ENCODE measurements around the gene PITPNM2.

The PITPNM2 gene

GRCh38 chr12:123102781-123103503, 47.9 kb downstream of the PITPNM2 start:
- TF ChIP-seq MAX (IDR thresholded peaks at IDR 0.05; ENCODE audit: low read depth, low read length) (no peak), POLR2A (IDR thresholded peaks at IDR 0.05; ENCODE audit: extremely low read depth, insufficient read length) (no peak), MYC (IDR thresholded peaks at IDR 0.05; ENCODE audit: low read depth, low read length) (no peak), CTCF (IDR thresholded peaks at IDR 0.05; ENCODE audit: low read depth, low read length) (no peak)
- H3K4me3 ChIP-seq (ENCODE audit: low read depth, low read length), result no peak overlapping the region
- no peak for DNase-seq (ENCODE audit: low read depth)

- no peak for DNase-seq (ENCODE audit: low read depth)
- no peak overlapping the region for H3K4me3 ChIP-seq (ENCODE audit: low read depth, low read length)
- TF ChIP-seq POLR2A (IDR thresholded peaks at IDR 0.05; ENCODE audit: extremely low read depth, insufficient read length) (no peak), MAX (IDR thresholded peaks at IDR 0.05; ENCODE audit: low read depth, low read length) (no peak), MYC (IDR thresholded peaks at IDR 0.05; ENCODE audit: low read depth, low read length) (no peak), CTCF (IDR thresholded peaks at IDR 0.05; ENCODE audit: low read depth, low read length) (no peak)
These were observed 48.5 kb downstream of the PITPNM2 start for GRCh38 chr12:123102366-123102765.

GRCh38 chr12:123101526-123101925, 49.4 kb downstream of the PITPNM2 start:
- TF ChIP-seq POLR2A (IDR thresholded peaks at IDR 0.05; ENCODE audit: extremely low read depth, insufficient read length) (no peak), CTCF (IDR thresholded peaks at IDR 0.05; ENCODE audit: low read depth, low read length) (no peak), MAX (IDR thresholded peaks at IDR 0.05; ENCODE audit: low read depth, low read length) (no peak), MYC (IDR thresholded peaks at IDR 0.05; ENCODE audit: low read depth, low read length) (no peak)
- H3K4me3 ChIP-seq (ENCODE audit: low read depth, low read length), result no peak overlapping the region
- DNase-seq (ENCODE audit: low read depth), result peak; percentile 80
